GM21619 (cell line): ENCODE measurements around the gene RPS2.

Source experiments
- ATAC-seq: cut with Tn5 transposase; IDR thresholded peaks from one replicate; pipeline ENCODE4 v1.9.1; 2021; ENCODE audit not compliant: unreplicated experiment

The RPS2 gene

DNA sequence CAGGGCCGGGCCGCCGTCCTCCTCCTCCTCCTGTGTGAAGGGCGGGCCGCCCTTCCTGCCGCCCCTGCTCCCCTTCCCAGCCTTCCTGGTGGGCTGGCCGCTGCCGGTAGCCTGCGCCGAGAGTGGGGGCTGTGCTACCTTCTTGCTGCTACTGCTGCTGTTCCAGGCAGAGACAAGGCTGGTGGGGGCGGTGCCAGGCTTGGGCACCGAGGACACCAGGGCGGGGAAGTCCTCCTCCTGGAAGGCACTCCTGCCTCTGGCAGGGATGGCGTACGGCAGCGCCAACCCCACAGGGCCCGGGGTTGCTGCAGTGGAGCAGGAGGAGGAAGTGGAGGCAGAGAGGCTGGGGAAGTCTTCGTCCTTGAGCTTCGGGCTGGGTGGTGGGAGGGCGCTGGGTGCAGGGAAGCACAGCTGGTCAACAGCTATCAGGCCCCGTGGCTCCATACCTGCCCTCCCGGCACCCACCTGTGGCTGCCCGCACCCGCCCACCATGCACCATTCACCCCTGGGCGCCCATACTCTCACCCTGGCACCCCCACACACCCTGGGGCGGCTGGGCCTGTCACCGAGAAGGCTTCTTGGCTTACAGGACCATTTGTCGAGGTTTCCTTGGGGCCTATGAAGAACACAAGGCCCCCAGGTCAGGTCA is 35.4 kb upstream of the RPS2 start:
- ATAC-seq, result no peak

DNA sequence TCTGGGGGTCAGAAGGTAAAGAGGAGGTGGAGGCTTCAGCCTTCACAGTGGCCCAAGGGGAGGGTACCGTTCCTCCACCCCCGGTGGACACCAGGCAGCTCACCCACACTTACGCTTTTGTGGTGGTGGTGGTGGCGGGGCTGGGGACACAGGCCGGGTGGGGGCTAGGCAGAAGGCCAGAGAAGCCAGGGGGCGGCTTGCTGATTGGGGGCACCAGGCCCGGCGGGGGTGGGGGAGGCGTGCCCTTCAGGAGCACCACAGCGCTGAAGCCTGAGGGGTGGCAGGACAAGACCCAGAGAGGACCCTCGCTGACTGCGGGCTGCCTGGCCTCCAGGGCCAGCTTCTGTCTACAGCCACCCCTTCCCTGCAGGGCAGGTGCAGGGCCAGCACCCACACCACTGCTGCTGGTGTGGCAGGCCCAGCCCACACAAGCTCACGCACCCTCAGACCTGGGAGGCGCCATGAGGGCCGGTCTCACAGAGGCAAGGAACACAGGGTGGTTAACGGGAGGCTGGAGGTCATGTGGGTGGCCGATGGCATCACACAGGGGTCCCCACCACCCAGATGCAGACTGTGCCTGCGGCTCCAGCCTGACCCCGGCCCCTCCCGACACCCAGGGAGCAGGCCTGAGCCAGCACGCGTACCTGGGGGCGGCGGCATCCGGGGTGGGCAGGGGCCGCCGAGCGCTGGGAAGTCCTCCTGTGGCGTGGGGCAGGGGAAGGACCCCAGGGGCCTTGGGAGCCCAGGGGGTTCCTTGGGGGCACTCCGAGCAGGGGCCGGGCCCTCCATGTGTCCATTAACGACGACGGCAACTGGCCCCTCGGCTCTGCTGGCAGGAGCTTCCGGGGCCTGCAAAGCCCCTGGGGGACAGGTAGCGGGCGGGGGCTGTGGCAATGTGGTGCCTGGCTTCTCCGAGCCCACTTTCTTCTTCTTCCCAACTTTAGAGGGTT is 34.5 kb upstream of the RPS2 start:
- ATAC-seq, result no peak

DNA sequence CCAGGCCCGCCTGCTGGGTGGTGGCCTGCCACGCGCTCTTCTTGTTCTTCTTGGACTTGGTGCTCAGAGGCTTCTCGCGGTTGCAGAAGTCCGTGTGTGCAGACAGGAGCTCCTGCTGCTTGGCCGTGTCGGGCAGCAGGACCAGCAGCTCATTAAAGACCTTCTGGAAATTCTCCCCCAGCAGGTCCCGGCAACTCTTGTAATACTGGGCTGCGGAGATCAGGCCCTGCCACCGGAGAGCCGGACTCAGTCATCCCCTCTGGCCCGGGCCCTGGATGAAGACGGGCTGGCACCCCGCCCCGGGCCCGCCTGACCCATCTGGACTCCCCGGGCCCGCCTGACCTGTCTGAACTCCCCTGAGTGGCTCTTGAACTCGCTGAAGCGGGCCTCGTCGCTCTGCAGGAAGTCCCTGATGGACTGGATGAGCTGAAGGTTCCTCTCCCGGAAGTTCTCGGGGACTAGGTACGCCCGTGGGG is 33.8 kb upstream of the RPS2 start:
- no peak for ATAC-seq

DNA sequence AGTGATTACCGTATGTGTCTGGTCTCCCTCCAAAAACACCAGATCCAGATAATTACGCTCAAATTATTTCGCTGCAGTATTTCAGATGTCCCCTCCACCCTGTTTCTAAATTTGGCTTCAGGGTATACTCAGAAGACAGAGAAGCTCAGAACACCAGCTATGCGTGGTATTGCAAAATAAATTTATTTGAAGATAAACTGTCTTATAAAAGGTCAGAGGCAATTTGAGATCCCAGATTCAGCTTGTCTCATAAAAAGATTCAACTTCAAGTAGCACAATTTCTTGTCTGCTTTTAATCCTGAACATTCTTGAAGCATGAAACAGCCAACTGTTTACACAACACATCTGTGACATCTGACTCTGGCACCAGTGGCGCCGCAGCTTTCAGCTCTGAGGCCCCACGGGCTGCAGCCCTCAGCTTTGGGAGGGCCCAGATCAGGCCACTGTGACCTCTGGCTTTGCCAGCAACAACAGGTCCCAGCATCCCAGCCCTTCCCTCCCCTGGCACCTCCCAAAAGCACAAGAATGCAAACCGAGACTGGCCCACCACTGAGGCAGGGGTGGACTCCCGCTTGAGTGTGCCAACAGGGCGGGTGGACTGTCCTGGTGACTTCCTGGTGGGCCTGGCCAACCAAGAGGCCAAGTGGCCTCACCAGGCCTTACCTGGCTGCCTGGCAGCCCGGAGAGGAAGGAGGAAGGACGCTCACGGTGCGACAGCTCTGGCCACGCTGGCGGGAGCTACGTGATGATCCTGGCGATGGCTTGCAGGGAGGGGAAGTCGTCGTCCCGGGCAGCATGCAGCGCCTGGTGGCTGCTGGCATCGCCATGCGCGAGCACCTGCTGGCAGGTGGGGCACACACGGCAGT is 33.1 kb upstream of the RPS2 start:
- ATAC-seq, result no peak

DNA sequence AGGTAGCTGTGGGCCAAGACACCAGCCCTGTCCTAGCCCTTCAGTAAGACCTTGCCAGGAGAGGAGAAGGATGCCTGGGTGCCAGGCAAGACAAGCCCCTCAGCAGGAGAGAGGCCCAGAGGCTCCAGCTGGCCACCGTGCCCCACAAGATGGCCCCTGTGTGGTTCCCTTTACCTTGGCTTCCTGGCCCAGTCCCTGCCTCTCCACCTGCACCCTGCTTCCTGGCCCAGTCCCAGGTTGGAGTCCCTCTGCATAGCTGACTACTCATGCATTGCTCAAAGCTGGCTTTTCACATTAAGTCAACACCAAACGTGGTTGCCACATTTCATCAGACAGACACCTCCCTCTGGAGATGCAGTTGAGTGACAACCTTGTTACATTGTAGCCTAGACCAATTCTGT is 29.1 kb upstream of the RPS2 start:
- ATAC-seq, result no peak

DNA sequence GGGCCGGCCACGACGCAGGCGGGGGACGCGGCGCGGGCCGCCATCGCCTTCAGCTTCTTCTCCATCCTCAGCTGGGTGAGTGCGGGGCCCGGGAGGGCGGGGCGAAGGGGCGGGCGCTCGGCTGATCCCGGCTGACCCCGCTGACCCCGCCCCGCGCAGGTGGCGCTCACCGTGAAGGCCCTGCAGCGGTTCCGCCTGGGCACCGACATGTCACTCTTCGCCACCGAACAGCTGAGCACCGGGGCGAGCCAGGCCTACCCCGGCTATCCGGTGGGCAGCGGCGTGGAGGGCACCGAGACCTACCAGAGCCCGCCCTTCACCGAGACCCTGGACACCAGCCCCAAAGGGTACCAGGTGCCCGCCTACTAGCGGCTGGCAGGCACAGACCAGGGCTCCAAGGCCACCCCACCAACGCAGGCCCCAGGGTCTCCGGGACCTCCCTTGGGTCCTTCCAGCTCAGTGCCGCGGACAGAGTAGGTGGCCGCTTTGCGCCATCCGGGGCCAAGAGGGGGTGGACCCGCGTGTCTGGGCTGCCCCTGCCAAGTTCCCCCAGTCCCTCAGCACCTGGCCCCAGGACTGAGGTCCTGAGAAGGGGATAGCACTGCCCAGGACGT is 28.2 kb upstream of the RPS2 start:
- no peak for ATAC-seq

DNA sequence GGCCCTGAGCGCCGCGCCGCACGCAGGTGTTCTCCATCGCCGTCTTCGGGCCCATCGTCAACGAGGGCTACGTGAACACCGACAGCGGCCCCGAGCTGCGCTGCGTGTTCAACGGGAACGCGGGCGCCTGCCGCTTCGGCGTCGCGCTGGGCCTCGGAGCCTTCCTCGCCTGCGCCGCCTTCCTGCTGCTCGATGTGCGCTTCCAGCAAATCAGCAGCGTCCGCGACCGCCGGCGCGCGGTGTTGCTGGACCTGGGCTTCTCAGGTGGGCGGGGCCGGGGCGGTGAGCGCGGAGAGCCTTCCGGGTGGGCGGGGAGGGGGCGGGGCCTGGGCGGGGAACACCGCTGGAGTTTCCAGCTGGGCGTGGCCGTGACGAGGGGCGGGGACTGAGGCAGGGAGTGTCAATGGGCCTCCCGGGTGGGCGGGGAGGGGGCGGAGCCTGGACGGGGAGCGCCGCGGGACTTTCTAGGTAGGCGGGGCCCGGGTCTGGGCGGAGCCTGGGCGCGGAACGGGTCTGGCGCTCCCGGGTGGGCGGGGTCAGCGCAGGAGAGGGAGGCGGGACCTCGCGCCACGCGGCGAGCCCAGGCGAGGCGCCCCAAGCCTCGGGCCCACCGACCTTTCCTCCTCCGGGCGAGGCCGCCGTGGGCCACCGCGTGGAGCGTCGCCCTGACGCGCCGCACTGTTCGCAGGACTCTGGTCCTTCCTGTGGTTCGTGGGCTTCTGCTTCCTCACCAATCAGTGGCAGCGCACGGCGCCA is 27.5 kb upstream of the RPS2 start:
- peak; percentile 37 for ATAC-seq

DNA sequence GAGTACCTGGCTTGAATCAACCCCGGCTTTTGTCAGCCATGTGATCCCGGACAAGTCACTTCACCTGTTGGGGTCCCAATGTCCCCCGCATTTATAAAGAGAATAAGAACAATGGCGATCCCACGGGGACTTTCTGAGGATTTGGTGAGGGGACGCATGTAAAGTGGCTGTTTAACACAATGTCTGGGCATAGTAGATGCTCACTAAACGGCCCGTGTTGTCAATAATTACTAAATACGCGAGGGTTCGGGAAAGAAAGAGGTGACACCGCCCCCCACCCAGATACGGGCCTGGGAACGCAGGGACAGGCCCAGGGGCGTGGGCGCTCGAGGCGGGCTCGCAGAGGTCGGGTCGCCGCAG is 26.9 kb upstream of the RPS2 start:
- no peak for ATAC-seq

DNA sequence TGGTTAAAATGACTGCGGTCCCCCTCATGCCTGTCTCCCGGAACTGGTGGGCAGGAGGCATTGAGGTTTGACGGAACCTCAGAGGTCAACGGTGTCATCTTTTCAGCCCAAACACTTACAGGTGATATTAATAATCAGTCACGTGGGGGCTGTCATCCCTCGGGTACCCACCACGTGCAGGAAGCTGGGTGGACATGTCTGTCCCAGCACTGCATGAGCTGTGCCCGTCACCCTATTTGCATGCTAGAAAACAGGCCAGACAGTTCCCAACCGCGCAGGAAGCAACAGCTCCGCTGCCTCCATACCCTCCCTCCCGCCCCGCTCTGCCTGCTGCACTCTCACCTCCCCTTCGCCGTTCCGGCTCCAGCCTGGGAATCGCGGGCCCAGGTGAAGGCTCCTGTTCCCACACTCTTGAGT is 26.5 kb upstream of the RPS2 start:
- ATAC-seq, result peak; percentile 40

DNA sequence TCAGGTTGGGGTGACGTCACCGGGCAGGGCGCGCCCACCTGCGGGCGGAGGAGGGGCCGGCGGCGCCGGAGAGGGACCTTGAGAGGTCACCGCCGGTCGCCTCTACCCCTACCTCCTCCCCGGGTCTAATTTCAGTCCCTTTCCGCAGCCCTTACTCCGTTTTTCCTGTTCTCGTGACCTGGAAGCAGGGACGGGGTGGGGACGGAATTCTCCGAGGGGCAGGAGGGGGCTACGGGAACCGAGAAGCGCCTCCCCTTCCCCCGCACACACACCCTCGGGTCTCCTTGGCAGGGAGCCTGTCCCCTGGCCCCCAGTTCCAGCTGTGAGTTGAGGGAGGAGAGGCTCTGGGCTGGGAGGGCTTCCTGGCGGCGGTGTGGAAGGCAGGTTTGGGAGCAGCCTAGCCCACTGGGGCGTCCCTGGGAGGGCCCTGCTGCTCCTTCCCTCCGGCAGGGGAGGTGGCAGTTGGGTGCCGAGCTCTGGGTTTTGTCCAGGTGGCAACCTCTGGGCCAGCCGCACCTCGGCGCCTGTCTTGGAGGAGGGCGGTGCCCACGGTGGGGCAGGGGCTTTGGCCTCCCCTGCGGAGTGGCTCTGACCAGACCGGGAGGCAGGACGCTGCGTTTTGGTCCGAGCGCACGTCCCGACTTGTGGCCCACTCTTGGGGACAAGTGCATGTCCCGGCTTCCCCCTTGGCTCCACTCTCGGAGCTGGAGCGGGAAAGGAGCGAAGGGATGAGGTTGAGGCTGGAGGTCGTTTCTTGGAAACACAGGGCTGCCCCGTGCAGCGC is 25.9 kb upstream of the RPS2 start:
- peak; percentile 5 for ATAC-seq

DNA sequence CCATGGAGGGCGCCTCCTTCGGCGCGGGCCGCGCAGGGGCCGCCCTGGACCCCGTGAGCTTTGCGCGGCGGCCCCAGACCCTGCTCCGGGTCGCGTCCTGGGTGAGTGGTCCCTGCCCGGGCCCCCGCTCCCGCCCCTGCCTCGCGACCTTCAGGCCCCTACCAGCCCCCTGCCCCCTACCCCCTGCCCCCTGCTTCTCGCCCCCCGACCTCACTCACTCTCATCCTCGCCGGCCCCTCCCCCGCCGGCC is 25.4 kb upstream of the RPS2 start:
- no peak for ATAC-seq

DNA sequence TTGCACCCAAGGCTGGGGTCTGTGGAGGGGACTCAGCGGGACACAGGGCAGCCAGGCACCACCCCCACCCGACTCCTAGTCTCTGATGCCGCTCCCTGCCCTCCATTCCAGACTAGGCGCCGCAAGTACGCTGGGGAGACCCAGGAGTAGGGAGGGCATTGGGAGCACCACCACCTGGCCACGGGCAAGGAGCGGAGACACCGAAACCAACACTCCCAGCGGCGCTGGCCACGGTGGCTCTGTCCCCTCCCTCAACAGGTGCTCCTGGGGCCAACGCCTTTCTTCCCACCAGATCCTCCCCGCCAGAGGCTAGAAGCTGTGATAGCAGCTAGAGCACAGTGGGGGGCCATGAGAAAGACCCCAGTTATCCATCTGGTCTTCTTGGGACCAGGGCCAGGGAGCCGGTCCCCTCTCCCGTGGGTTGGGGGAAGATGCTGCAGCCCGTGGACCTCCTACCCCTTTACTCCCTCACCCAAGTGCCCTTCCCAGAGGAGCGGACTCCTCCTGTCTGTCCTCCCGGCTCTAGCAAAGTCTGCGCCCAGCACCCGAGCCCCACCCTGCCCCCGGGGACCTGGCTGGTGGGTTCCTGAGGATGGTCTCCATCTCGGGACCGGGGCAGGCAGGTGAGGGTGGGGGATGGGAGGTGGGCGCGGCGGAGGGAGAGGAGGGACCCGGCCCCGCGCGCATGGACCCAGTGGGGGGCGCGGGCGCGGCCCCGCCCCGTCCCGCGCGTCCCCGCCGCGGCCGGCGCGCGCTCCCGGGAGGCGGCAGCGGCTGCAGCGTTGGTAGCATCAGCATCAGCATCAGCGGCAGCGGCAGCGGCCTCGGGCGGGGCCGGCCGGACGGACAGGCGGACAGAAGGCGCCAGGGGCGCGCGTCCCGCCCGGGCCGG is 24.8 kb upstream of the RPS2 start, which contains the start of gene SYNGR3:
TSS of gene SYNGR3 (plus strand) at position 762 of the 892 bp plus-strand sequence. CDS start 133 bp downstream, outside the sequence.
- no peak for ATAC-seq

DNA sequence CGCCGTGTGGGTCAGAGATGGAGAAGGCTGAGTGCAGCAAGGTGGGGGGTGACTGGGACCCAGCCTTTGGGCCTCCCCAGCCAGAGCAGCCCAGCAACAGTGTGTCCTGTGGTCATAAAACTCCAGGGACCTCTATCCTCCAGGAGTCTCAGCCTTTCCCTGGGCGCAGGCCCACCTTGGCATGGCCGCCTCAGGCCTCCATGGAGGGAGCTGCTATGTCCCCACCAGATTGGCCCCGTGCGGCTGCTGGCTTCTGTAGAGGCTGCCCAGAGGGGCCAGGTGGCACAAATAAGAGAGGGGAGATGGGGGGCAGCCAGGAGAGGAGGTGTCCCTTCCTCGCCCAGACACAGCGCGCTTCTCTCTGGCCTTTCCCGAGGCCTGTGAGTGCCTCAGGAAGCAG is 22.6 kb upstream of the RPS2 start:
- no peak for ATAC-seq

DNA sequence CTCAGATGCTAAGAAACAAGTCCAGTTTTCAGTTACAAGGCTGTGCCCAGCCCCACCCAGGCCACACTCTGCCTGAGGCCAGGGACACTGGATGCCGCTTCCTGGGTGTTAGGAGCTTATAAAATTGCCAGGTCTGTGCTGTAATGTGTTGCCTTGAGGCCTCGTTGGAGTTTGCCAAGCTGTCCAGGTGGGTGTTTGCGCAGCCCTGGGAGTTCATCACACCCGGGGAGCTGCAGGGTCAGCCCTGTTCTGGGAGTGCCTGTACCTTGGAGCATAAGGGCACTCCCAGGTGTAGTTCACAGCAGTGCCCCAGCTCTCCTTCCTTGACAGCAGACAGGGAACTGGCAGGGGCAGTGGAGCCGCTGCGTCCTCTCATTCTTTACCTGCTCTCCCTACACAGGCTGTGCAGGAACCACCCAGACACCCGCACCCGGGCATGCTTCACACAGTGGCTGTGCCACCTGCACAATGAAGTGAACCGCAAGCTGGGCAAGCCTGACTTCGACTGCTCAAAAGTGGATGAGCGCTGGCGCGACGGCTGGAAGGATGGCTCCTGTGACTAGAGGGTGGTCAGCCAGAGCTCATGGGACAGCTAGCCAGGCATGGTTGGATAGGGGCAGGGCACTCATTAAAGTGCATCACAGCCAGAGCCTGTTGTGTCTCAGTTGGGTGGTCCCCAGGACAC is 21.0 kb upstream of the RPS2 start:
- ATAC-seq, result no peak

DNA sequence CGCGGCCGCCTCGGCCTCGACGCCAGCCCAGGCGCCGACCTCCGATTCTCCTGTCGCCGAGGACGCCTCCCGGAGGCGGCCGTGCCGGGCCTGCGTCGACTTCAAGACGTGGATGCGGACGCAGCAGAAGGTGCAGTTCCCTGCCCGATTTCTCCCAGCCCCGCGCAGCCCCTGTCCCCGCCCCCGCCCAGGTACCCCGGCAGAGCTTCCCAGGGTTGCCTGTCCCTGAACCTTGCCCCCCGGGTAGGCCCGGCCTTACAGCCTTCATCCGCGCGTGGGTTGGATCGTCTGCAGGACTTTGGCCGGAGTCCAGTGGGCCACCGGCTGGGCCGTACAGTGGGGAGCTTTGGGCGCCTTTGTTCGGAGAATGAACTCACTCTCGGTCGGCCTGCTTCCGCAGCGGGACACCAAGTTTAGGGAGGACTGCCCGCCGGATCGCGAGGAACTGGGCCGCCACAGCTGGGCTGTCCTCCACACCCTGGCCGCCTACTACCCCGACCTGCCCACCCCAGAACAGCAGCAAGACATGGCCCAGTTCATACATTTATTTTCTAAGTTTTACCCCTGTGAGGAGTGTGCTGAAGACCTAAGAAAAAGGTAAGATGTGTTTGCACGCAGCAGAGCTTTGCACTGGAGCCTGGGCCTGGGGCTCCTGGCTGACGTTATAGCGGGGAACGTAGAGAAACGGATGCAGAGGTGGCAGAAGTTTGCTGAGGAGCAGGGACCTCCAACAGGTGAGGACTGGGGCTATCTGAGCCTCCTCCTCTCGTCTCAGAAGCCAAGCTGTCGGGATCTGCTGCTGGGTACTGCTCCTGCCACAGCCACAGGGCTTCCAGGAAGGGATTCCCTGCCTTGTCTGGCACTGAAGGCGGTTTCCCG is 20.0 kb upstream of the RPS2 start:
- ATAC-seq, result peak; percentile 12

DNA sequence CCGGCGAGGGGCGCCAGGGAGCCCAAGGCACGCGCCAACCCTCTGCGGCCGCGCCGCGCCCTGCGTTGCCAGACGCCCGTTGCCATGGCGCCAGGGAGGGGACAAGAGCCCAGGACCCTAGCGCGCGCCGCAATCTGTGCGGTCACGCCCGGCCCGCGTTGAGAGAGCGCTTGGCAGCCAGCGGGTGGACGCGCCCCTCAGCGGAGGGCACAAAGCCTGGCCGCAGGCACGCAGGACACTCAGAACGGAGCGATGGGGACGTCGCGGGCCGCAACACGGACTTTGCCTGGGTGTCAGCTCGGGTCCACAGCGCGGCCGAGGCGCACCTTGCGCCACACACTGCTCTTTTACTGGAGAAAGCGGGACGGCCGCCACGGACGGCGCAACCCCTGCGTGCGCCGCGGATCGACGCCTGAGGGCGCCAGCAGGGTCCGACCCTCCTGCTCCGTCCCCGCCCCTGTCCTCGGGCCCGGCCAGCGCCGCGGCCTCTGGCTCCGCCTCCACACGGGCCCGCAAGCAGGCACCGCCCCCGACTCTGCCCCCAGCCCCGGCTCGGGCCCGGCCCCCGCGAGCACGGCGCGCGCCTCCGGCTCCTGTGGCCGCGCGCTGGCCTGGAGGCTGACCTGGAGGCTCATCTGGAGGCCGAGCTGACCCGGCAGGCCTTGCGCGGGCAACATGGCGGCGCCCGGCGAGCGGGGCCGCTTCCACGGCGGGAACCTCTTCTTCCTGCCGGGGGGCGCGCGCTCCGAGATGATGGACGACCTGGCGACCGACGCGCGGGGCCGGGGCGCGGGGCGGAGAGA is 19.1 kb upstream of the RPS2 start, which contains the start of gene GFER:
TSS of gene GFER (plus strand) at position 650 of the 803 bp plus-strand sequence. CDS start at position 676, 26 bp downstream.
- peak; percentile 70 for ATAC-seq
